ENCODE measurements around the gene SUMF1. TPM values are rescaled to one million over a fixed set of nuclear protein-coding genes. Genes with fewer than 3 reads are reported as not detected.

The SUMF1 gene
- polyA plus RNA-seq, 1 donor (not counting 4 experiments of a cell fraction or from before 2014, with no cell fraction given), result 36.1 TPM

GRCh38 chr3:4322635-4323034 is 144.4 kb downstream of the SUMF1 start:
- no peak overlapping the region for H3K27ac ChIP-seq (ENCODE audit: control insufficient read depth, insufficient read depth, low read length)
- no peak overlapping the region for H3K4me3 ChIP-seq (ENCODE audit: control insufficient read depth in 2 of 3, extremely low read depth in 1 of 3, insufficient read depth in 2 of 3, low read depth in 1 of 3, low read length in 3 of 3)
- H4K20me1 ChIP-seq (ENCODE audit: control insufficient read depth, extremely low read depth, insufficient read depth, low read length), result no peaks in the 10 kb centered on the region
- no peaks in the 10 kb centered on the region for H3K9me3 ChIP-seq (ENCODE audit: control insufficient read depth, low read depth, low read length)
- DNase-seq (ENCODE audit: low read depth, low spot score), result no peak
- no peaks in the 10 kb centered on the region for H3K79me2 ChIP-seq (ENCODE audit: control insufficient read depth, insufficient read depth, low read length)
- dilution Hi-C loops (cut with MboI; ENCODE audit: extremely low pct_ligation_motif_present, low sequenced_read_pairs), result no loop called here
- H3K4me1 ChIP-seq (ENCODE audit: control insufficient read depth, extremely low read depth, insufficient read depth, low read length), result no peaks in the 10 kb centered on the region
- H3K27me3 ChIP-seq (ENCODE audit: control insufficient read depth, extremely low read depth, insufficient read depth, low read length), result no peaks in the 10 kb centered on the region
- H3K4me2 ChIP-seq (ENCODE audit: control insufficient read depth, extremely low read depth, insufficient read depth, low read depth, low read length), result no peak overlapping the region
- no peak for FAIRE-seq
- no peaks in the 10 kb centered on the region for H3K36me3 ChIP-seq (ENCODE audit: control insufficient read depth in 2 of 2, extremely low read depth in 1 of 2, insufficient read depth in 2 of 2, low read length in 2 of 2)
- TF ChIP-seq EZH2 (IDR thresholded peaks at IDR 0.05; ENCODE audit: low read length) (no peak), CTCF (optimal IDR thresholded peaks at IDR 0.05 in 1 of 3, IDR thresholded peaks at IDR 0.05 in 1 of 3, conservative IDR thresholded peaks at IDR 0.05 in 1 of 3; ENCODE audit: extremely low read depth in 1 of 3, insufficient read depth in 2 of 3, low read length in 3 of 3) (no peak)
- no peak overlapping the region for H3K9ac ChIP-seq (ENCODE audit: control insufficient read depth, extremely low read depth, insufficient read depth, low read length)
- H2AFZ ChIP-seq (ENCODE audit: control insufficient read depth, low read length), result no peak overlapping the region
- H3K9me1 ChIP-seq (ENCODE audit: control insufficient read depth, extremely low read depth, insufficient read depth, low read length), result no peaks in the 10 kb centered on the region

DNA sequence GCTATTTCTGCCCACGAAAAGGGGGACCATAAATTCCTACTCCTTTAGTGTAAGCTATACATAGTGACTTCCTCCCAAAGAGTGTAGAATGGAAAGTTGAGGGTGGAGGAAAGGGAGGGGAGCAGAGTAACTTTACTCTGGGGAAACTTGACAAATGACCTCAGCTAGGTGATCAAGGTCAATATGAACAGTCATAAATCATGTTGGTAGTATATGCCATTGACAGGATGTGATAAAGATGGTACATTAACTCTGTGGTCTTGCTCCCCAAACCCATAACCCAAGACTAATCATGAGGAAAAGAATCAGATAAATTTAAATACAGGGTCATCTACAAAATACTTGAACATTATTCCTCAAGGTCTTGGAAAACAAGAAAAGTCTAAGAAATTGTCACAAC is 145.3 kb downstream of the SUMF1 start:
- no peak overlapping the region for H3K27ac ChIP-seq (ENCODE audit: control insufficient read depth, insufficient read depth, low read length)
- no peak overlapping the region for H3K9ac ChIP-seq (ENCODE audit: control insufficient read depth, extremely low read depth, insufficient read depth, low read length)
- no peak overlapping the region for H3K4me3 ChIP-seq (ENCODE audit: control insufficient read depth in 2 of 3, extremely low read depth in 1 of 3, insufficient read depth in 2 of 3, low read depth in 1 of 3, low read length in 3 of 3)
- H3K79me2 ChIP-seq (ENCODE audit: control insufficient read depth, insufficient read depth, low read length), result no peaks in the 10 kb centered on the region
- H3K4me1 ChIP-seq (ENCODE audit: control insufficient read depth, extremely low read depth, insufficient read depth, low read length), result no peaks in the 10 kb centered on the region
- H4K20me1 ChIP-seq (ENCODE audit: control insufficient read depth, extremely low read depth, insufficient read depth, low read length), result no peaks in the 10 kb centered on the region
- DNase-seq (ENCODE audit: low read depth, low spot score) (no peak), FAIRE-seq (no peak)
- dilution Hi-C loops (cut with MboI; ENCODE audit: extremely low pct_ligation_motif_present, low sequenced_read_pairs), result no loop called here
- H3K9me1 ChIP-seq (ENCODE audit: control insufficient read depth, extremely low read depth, insufficient read depth, low read length), result no peaks in the 10 kb centered on the region
- H3K4me2 ChIP-seq (ENCODE audit: control insufficient read depth, extremely low read depth, insufficient read depth, low read depth, low read length), result no peak overlapping the region
- no peaks in the 10 kb centered on the region for H3K27me3 ChIP-seq (ENCODE audit: control insufficient read depth, extremely low read depth, insufficient read depth, low read length)
- TF ChIP-seq EZH2 (IDR thresholded peaks at IDR 0.05; ENCODE audit: low read length), result no peak
- no peak for TF ChIP-seq CTCF (optimal IDR thresholded peaks at IDR 0.05 in 1 of 3, IDR thresholded peaks at IDR 0.05 in 1 of 3, conservative IDR thresholded peaks at IDR 0.05 in 1 of 3; ENCODE audit: extremely low read depth in 1 of 3, insufficient read depth in 2 of 3, low read length in 3 of 3)
- H3K9me3 ChIP-seq (ENCODE audit: control insufficient read depth, low read depth, low read length), result no peaks in the 10 kb centered on the region
- H2AFZ ChIP-seq (ENCODE audit: control insufficient read depth, low read length), result no peak overlapping the region
- no peaks in the 10 kb centered on the region for H3K36me3 ChIP-seq (ENCODE audit: control insufficient read depth in 2 of 2, extremely low read depth in 1 of 2, insufficient read depth in 2 of 2, low read length in 2 of 2)

All from keratinocyte (primary cell).